Glomerular visceral epithelial cell (primary cell): ENCODE measurements around the gene UBXN6.

ENCODE experiments used
- DNase-seq: peaks from one replicate; pipeline ENCODE4 v3.0.0-alpha.2; 2016; ENCODE audit errors: extremely low spot score

UBXN6 gene

DNA sequence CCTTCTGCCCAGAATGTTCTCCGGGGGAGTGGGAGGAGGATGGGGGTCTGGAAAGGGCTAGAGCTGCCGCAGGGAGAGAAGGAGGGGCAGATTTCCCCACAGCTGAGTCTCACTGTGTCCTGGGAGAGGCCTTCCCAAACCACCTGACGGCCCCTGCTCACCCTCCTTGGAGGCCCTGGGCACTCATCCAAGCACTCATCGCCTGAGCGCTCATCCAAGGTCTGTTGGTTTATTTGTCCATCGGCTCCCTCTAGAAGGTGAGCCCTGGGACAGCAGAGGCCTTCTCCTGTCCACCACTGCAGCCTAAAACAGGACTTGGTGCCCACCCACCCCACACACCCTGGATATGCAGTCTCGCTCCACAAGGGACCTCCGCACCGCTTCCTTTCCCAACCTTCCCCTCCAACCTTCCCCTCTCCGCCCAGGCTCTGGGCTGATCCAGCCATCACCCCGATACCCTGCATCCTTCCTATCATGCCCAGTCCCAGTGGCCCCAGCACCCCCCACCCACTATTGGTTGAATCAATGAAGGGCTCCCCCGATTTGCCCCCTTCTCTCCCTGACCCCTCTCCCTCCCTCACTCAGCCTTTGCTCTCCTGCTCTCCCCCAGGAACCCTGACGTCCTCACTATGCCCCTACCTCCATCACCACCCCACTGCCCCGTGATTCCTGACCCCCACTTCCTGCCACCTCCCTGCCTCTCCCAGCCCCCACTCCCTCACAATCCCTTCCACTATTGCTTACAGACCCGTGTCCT lies 1.7 kb downstream of the UBXN6 start:
- DNase-seq, result peak; percentile 92

DNA sequence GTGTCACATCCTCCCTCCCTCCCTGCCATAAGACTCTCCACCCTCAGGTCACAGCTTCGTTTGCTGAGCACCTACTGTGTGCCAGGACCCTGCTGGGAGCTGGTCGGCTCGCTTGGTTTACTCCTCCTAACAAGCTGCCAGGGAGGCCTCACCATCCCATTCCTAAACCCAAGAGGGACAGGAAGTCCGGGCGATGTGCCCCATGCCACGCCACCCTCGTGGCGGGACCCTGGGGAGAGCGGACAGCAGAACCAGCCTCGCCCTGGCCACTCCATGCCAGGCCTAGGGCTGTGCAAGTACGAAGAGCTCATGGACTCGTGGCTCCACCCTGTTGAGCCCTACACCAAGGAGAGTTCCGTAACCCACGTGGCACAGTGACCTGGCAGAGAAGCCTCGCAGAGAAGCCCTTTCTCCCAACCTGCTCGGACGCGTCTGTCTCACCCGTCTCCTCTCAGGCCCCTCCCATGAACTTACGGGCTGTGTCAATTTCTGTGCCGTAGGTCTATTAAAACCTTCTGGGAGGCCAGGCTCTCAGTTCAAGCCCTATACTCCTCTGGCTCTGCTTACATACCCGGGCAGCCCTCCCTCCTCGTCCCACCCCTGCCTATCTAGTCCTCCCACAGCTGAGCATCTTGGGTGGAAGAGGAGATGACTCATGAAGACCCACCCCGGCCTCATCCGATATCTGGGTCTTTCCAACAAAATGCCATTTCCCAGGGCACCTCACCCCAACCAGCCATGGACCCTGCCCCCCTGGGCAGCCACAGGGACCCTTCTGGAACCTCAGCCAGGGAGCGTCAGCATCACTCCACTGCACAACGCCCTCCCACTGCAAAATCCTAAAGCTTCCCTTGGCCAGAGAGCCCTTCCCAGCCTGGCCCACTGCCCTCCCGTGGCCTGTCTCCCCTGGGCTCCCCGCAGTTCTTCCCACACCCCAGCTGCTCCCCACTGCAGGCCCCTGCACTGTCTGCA lies 2.6 kb downstream of the UBXN6 start:
- peak; percentile 40 for DNase-seq

- DNase-seq, result no peak
Observed at GRCh38 chr19:4453232-4454179, 4.1 kb downstream of the UBXN6 start.

DNA sequence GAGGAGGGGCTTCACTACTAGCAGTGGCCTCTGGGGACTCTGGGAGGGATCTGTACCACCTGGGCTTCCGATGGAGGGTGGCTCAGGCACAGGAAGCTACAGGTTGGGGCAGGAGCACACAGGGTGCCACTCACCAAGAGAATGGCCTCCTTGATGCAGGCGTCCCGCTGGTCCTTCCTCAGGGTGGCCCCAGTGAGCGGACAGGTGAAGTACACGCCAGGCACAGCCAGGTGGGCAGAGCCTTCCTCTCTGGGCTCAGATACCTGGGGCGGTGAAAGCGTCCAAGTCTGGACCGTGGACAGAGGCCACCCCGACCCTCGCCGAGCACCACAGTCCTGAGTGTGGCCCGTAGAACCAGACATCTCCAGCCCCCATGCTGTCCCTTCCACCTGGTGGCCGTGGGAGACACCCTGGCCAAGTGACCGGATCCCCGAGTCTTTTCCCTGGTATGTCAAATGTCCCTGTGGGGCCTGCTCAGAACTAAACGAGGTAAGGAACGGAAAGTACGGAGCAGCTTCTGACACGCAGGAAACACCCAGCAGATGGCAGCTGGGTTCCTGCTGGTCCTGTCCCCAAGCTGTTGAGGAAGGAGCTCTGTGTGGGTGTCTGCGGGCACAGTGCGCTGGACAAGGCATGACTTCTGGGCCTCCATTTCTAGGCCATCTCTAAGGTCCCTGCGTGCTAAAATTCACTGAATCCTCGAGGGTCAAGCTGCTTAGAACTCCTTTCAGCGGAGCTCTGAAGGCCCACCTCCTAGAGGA lies 5.2 kb downstream of the UBXN6 start:
- no peak for DNase-seq

GRCh38 chr19:4449639-4450028 lies 8.0 kb downstream of the UBXN6 start:
- no peak for DNase-seq

- no peak for DNase-seq
Observed at GRCh38 chr19:4449022-4449638, 8.5 kb downstream of the UBXN6 start.

- DNase-seq, result no peak
Observed at GRCh38 chr19:4448147-4448985, 9.2 kb downstream of the UBXN6 start.

DNA sequence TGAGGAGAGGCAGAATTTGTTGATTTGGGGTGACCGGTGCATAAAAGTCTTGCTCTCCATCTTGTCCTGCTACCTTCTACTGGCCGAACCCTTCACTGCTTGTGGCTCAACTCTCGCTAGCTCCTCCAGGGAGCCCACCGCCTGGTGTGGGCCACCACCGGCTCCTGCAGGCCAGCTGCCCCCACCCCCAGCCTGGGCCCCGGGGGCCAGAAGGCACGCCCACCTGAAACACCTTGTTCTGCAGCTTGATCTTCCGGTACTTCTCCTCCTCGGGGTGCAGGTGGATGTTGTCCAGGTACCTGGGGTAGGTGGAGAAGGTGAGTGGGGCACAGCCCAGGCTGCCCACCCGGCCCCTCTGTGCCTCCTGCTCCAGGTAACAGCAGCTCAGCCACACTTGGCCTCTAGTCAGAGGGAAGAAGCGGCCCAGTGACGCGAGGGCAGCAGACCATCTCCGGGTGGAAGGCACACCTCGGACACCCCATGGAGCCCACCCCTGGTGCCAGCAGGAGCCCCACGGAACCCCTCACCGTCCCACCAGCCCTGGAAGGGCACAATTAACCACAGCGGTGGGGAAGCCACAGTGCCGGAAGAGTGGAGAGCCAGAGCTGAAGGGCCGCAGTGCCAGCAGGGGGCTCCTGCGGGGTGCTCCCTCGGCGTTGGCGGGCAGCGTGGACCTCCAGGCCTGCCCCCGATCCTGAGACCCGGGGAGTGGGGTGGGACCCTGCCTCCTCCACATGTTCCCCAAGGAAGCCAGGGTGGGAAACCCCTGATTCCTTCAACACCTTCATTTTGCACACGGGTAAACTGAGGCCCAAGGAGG lies 10.1 kb downstream of the UBXN6 start:
- no peak for DNase-seq

DNA sequence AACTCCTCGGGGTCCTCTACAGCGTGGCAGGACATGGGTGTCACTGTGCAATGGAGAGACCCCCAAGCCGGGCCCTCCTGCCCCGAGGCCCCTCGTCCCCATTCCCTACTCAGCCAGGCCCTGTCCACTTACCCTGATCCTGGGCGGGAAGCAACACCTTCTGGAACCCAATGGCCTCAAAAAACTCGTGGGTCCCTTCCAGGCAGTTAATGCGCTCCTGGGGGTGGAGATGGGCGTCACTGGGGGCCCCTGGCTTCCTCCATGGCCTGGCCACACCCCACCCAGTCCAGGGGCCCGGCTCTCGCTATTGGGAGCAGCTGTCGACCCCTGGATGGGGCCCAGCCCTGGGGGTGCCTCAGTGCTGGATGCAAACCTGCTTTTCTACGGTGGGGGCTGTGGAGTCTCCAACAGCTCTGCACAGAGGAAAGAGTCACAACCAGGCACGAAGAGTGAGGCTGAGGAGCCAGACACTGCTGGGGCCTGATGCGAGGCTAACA lies 10.8 kb downstream of the UBXN6 start:
- no peak for DNase-seq

DNA sequence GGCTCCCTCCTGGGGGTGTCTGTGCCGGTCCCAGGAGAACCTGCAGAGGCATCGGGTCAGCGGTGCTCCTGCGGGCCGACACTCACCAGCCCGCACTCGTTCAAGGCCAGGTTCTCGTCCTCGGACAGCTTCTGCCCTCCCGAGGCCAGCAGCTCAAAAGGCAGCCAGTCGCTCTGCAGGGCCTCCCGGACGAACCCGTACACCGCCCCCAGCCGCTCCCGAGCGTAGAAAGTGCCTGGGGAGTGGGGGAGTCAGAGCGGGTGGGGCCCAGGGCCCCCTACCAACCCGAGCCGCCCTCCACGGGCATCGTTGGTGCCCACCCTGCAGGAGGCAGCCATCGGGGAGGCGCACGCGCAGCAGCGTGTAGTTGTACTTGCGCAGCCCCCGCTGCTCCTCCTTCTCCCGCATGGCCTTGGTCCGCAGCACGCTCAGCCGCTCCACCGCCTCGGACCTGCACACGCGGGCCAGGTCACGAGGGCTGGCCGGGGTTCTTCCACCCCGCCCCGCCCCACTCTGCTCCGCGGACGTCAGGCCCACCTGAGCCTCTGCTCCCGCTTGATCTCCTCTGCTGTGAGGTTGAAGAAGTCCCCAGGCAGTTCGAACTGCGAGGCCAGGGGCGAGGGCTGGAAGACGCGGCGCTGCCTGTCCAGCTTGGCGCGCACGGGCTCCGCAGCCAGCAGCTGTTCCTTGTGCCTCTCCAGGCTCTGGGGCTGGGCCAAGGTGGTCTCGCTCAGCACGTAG lies 11.5 kb downstream of the UBXN6 start:
- no peak for DNase-seq

GRCh38 chr19:4444765-4445741 lies 12.5 kb downstream of the UBXN6 start:
- DNase-seq, result no peak

DNA sequence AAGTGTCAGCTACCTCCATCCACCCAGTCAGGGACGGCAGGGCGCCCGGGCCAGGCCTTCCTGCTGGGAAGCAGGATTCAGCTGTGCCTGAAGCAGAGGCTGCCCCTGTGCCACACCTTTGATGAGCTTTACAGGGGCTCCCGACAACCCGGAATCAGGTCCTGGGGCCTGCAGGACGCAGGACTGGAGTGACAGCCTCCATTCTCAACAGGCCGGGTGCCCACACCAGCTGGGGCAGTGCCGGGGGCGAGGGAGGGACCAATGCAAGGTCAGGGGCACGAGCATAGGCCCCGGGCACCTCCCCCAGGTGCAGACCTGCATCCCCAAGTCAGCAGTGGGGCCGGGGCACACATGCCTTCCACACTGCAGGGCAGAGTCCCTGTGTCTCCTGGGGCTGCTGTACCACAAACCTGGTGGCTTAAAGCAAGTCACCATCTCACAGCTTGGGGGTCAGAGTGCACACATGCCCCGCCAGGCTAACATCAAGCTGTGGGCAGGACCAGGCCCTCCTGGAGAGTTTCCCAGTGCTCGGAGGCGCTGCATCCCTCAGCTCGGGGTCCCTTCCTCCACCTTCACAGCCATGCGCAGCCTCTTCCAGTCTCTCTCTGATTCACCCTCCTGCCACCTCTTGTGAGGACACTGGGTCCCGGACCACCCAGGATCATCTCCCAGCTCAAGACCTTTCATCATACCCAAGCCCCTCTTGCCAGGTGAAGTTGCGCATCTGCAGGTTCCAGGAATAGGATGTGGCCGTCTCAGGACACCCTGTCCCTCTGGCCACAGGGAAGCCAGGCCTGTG lies 13.4 kb downstream of the UBXN6 start:
- DNase-seq, result no peak

GRCh38 chr19:4443188-4443587 lies 14.4 kb downstream of the UBXN6 start:
- no peak for DNase-seq

DNA sequence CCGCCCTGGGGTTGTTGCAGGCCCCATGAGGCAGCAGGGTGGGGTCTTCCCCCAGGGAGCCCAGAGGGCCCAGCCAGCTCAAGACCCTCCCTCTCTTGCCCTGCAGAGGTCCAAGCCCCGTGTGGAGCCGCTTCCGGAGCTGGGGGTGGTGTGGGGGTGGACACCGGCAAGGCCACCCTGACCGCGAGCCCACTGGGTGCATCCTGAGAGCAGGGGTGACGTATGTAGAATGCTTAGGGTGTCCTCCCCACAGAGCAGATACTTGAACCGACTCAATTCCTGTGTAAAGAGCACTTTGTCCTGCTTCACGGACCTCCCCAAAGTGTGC lies 14.8 kb downstream of the UBXN6 start:
- DNase-seq, result no peak

GRCh38 chr19:4441994-4442818 lies 15.4 kb downstream of the UBXN6 start:
- no peak for DNase-seq
